GM21786 (cell line): Measurements from ENCODE around the gene BCAM.

ENCODE experiments used
- ATAC-seq: cut with Tn5 transposase; IDR thresholded peaks from one replicate; pipeline ENCODE4 v1.9.1; 2021; ENCODE audit not compliant: unreplicated experiment

Gene BCAM

DNA sequence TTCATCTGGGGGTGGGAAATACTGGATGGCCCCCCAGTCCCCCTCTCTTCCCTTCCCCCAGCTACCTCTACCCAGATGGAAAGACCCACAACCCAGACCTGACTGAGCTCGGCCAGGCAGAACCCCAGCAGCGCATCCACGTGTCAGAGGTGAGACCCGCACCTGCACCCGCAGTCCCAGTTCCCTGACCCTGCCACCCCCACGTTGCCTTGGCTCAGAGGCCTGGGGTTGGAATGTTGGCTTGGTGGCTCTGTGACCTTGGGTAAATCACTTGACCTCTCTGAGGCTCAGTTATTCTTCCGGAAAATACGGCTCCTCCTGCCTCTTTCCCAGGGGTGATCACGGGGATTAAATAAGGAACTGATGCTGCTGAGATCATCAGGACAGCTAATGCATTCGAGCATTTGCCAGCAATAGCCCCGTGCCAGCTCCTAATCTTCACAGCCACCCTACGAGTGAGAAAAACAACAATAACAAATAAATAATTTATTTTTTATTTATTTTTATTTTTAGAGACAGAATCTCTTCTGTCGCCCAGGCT, 18.9 kb upstream of the BCAM start:
- no peak for ATAC-seq

DNA sequence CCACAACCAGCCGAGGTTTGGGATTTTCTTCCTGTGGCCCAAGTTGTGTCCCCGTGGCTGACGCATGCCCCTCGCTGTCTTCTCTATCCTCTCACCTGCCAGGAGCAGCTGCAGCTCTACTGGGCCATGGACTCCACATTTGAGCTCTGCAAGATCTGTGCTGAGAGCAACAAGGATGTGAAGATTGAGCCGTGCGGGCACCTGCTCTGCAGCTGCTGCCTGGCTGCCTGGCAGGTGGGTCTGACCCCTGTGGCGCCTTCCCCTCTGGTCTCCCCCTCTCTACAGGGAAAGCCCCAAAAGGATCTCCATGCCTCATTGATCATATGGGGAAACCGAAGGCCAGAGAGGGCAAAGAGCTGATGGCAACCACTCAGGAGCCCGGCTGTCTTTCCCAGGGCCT, 16.6 kb upstream of the BCAM start:
- ATAC-seq = no peak

DNA sequence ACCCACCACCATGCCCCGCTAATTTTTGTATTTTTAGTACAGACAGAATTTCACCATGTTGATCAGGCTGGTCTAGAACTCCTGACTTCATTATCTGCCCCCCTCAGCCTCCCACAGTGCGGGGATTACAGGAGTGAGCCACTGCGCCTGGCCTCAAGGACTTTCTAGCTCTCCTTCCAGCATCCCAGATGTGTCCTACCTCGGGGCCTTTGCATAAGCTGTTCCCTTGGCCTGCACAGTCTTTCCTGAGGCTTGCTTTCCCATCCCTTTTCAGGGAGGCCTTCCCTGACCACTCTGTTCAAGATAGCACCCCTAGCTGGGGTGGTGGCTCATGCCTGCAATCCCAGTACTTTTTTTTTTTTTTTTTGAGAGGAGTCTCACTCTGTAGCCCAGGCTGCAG, 14.3 kb upstream of the BCAM start:
- ATAC-seq = no peak

DNA sequence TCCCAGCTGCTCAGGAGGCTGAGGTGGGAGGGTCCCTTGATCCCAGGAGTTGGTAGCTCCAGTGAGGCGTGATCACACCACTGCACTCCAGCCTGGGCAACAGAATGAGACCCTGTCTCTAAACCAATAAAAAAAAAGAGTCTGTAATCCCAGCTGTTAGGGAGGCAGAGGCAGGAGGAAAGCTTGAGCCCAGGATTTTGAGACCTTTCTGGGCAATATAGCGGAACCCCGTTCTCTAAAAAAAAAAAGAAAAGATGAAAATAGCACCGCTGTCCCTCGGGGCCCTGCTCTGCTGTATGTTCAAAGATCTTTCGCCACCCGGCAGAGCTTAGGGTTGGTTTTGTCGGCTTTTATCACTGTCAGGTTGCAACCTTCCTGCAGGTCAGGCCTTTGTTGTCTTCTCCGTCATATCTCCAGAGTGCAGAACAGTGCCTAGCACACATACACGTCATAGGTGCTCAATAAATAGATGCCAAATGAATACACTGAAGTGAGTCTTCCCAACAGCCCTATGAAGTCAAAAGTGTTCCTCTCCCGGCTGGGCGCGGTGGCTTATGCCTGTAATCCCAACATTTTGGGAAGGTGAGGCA, 13.4 kb upstream of the BCAM start:
- no peak for ATAC-seq

DNA sequence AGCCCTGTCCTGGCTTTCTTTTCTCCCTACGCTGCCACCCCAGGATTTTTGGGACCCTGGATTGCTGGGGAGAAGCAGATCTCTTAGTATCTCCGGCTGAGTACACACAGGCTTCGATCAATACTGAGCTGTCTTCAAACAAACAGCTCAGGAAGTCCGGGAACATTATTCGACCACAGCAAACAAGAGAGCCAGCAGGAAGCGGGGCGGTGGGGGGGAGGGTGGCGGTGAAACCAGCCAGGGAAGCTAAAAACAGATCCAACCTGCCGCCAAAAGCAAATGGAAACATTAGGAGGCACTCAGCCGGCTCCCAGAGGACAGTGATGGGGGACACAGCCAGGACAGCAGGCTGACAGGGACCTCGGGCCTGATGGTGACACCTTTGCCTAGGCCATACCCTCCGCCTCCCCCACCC, 12.2 kb upstream of the BCAM start:
- ATAC-seq = no peak

DNA sequence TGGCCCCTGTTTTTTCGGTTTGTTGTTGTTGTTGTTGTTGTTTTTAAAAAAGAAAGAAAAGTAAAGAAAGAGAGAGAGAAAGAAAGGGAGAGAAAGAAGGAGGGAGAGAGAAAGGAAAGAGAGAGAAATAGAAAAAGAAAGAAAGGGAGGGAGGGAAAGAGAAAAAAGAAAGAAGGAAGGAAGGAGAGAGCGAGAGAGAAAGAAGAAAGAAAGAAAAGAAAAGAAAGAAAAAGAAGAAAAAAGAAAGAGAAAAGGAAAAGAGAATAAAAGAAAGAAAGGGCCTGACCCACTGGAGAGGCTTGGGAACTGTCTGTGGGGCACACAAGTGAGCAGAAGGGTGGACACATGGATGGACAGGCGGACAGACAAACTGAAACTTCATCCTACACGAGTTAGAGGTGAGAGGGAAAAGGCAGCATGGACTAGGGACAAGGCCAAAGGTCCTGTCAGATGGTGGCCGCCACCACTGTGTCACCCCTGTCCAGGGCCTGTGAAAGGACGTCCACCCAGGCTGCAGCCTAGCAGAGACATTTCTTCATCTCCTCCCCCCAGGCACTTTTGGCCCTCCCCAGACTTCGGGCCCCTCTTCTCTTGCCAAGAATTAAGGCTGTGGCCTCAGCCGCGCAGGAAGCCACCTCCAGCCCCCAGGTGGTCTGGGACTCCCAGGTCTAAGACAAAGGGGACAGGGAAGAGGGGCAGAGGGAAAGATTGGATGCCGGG, 9.1 kb upstream of the BCAM start:
- no peak for ATAC-seq

DNA sequence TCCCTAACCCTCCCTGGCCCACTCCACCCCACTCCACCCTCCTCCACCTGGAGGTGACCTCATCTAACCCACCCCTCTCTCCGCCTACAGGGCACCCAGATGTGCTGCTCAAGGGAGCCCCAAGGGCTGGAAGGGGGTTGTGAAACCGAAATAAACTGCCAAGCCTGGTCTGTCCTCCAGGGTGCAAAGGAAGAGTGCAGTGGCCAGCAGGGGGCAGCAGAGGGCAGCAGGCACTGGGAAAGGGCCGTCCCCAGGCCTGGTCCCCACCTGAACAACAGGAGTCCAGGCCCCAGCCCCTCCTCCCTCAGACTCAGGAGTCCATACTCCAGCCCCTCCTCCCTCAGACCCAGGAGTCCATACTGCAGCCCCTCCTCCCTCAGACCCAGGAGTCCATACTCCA, 8.4 kb upstream of the BCAM start:
- ATAC-seq = no peak

DNA sequence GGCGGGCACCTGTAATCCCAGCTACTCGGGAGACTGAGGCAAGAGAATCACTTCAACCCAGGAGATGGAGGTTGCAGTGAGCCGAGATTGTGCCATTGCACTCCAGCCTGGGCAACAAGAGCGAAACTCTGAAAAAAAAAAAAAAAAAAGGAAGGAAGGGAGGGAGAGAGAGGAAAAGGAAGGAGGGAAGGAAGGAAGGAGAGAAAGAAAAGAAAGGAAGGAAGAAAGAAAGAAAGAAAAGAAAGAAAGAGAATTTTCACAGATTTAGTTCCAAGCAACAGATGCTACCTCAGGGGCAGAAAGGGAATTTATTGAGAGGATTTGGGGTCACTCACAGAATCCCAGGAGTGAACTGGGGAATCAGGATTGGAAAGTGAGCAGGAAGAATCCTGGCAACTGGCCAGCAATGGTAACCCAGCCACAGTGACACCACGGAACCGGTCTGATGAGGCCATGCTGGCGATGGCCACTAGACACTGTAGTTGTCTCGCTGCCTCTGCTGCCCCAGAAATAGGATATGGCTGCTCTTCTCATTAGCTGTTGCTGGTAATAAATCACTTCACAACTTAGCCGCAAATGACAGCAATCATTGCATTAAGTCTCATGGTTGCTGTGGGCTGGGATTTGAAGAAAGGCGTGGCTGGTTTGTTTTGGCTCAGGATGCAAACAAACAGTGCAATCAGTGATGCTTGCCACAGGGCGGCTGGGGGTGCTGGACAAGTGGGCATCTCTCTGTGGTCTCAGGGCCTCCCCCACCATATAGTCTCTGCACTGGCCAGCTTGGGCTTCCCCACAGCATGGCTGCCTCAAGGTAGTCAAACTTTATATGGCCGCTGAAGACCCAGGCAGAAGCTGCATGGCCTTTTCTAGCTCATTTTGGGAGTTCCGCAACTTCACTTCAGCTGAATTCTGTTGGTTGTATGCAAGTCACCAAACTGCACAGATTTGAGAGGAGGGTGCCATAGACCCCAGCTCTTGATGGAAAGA, 5.2 kb upstream of the BCAM start:
- no peak for ATAC-seq

DNA sequence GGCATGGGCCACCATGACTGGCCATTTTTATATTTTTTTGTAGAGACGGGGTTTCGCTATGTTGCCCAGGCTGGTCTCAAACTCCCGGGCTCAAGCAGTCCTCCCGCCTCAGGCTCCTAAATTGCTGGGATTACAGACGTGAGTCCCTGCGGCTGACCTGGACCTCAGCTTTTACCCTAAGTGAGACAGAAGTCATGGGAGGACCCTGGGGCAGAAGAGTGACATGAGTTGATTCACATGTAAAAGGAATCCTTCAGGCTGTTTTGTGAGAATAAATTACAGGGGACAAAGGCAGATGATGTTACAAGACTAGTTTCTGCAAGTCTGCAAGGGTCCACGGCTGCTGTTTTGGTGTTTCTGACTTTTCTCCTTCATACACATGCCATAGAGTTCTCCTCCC, 2.6 kb upstream of the BCAM start:
- no peak for ATAC-seq

DNA sequence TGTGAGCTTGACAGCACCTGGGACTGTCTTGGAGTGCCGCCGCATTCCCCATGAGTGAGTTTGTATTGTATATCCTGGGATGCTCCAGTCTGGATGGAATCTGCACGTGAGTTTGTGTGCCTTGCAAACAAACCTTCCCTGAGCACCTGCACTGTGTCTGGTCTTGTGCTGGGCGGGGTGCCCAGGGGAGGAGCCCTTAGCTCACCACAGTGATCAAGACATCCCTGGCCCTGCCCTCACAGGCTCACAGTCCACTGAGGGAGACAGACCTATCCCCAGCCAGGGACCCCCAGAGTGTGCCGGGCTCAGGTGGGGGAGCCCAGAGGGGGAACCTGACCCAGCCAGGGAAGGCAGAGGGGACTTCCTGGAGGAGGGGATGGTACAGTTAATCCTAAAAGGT, 1.7 kb upstream of the BCAM start:
- ATAC-seq = no peak

DNA sequence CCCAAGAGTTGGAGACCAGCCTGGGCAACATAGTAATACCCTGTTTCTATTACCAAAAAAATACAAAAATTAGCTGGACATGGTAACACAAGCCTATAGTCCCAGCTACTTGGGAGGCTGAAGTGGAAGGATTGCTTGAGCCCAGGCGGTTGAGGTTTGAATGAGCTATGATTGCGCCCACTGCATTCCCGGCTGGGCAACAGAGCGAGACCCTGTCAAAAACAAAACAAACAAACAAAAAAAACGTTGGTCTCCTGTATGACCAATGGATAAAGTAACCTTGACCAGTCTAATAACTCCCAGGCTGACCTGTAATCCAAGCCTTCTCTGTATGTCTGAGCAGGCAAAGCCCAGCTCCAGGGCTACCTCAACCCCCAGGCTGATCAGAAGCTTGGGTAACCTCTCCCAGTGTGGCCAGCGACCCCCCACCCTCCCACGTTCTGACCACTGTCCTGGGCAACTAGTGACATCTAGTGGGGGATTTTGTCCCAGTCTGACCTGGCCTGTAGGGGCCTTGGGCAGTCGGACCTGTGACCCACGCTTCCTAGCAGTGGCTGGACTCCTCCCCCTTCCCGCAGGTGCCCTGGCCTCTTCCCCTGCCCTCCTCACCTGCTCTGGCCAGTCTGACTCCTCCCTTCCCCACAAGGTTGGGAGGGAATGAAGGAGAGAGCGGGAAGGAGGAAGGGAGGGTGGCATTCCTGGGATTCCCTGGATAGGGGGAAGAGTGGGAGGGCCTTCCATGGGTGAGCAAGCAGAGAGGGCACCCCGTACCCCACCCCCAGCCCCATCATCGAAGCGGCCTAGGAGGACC, 1.0 kb upstream of the BCAM start:
- no peak for ATAC-seq

DNA sequence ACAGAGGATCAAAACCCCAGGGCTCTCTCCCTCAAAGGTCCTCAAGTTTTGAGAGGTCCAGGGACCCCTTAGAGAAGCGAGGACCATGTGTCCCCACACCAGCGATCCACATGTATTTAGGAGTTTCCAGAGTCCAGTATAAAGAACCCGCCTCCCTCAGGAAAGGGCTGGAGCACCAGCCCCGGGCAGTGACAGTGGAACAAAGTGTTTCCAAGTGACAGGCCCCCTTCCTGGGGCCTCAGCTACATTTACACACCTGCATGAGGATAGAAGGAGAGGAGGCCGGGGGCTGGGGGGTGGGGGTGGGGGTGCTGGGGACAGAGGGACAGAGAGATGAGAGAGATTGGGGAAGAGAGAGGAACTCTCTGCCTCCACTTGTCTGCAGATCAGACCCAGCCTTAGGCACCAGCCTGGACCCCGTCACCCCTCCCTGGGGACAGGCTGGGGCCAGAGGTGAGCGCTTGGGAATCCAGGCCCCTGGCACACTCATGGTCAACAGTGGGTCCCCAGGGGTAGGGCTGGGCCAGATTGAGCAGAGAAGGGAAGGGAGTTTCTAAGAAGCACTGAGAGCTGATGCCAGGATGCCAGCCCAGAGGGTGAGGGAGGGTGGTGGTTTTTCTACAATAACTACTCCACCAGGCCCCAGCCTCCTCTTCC, 802 bp downstream of the BCAM start:
- ATAC-seq = no peak

DNA sequence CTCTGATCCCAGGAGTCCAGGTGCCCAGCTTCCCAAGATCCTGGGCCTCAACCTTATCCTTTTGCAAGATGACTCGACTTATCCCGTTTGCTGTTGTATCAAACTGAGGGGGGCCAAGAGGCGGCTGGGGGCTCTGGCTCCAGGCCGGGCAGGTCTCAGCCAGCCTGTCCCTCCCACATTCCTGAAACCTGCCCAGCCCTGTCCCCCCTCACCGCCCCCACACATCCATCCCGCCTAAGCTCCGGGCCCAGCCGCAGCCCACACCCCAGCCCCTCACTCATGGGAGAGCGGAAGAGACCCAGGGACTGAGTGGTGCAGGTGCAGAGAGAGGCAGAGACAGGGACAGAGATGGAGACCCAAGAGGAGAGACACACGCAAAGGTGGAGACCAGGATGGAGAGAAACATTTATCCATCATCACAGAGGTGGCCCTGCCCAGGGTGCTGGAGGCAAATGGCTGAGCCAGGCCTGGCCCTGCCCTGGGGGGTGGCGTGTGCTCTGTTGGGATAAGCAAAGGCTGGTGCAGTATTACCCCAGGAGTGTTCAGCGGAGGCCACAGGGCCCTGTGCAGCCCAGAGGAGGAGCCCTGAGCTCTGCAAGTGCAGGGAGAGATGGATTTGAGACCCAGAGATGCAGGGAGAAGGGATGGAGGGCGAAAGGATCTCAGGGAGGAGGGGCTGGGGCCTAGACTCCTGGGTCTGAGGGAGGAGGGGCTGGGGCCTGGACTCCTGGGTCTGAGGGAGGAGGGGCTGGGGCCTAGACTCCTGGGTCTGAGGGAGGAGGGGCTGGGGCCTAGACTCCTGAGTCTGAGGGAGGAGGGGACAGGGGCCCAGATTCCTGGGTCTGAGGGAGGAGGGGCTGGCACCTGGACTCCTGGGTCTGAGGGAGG, 1.6 kb downstream of the BCAM start:
- no peak for ATAC-seq

DNA sequence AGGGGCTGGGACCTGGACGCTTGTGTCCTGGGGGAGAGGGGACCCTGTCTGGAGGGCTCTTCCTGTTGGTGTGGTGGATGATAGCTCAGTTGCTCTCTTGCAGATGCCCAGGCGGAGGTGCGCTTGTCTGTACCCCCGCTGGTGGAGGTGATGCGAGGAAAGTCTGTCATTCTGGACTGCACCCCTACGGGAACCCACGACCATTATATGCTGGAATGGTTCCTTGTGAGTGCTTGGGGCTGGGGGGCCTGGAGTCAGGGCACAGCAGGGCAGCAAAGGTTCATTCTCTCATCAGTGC, 2.2 kb downstream of the BCAM start:
- ATAC-seq = no peak

DNA sequence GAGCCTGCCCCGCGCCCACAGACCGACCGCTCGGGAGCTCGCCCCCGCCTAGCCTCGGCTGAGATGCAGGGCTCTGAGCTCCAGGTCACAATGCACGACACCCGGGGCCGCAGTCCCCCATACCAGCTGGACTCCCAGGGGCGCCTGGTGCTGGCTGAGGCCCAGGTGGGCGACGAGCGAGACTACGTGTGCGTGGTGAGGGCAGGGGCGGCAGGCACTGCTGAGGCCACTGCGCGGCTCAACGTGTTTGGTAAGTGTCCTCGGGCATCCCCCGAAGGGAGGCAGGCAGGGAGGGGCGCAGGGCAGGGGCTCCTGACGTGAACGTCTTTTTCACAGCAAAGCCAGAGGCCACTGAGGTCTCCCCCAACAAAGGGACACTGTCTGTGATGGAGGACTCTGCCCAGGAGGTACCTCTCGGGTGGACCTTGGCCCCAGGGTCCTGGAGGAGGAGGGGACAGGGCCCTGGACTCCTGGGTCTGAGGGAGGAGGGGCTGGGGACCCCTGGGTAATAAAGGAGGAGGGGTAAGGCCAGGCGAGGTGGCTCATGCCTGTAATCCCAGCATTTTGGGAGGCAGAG, 3.3 kb downstream of the BCAM start:
- ATAC-seq = no peak

DNA sequence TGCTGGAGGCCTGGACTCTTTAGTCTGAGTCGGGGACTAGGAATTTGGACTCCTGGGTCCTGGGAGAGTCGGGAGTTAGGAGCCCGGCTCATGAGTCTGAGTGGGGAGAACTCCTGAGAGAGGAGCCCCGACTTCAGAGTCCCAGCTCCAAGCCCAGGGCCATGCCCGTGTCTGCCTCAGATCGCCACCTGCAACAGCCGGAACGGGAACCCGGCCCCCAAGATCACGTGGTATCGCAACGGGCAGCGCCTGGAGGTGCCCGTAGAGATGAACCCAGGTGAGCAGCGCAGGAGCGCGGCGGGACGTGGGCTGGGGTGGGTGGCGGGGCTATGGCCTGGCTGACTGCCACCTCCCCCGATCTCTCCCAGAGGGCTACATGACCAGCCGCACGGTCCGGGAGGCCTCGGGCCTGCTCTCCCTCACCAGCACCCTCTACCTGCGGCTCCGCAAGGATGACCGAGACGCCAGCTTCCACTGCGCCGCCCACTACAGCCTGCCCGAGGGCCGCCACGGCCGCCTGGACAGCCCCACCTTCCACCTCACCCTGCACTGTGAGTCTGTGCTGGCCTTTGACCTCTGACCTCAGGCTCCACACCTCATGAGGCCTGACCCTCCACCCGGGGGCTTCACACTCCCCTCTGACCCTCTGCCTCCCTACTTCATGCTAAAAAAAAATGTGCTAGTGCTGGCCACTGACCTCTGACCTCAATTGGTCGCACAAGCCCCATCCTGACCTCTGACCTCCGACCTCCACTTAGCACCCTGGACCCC, 4.4 kb downstream of the BCAM start:
- no peak for ATAC-seq

DNA sequence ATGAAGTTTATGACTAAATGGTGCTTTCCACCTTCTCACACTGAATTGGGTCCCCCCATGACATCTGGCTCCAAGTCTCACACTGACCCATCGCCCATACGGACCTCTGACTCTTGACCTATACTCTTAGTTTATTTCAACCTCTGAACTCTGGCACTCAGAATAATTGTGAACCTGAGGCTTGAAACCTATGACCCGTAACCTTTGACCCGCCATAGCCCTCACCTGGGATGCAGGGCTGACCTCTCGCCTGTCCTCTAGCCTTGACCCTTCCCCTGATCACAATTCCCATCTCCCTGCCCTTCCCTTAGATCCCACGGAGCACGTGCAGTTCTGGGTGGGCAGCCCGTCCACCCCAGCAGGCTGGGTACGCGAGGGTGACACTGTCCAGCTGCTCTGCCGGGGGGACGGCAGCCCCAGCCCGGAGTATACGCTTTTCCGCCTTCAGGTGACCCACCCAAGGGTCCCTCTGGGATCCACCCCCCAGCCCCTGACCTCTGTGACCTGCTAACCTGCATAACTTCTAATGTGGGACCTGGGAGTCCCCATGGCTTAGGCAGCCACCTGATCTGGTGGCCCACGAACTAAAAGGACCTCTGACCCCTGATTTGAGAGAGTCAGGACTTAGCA, 5.1 kb downstream of the BCAM start:
- ATAC-seq = no peak

DNA sequence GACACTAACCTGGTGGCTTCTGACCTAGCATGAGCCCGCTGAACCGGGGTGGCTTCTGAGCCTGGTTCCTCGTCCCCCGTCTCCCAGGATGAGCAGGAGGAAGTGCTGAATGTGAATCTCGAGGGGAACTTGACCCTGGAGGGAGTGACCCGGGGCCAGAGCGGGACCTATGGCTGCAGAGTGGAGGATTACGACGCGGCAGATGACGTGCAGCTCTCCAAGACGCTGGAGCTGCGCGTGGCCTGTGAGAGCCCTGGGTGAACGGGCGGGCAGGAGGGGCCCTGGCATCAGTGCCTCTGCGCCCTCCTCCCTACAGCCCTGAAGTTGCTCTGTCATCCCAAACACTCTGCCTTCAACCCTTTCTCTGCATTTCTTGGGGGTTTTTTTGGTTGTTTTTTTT, 5.6 kb downstream of the BCAM start:
- ATAC-seq = no peak
